ENCODE data around the gene PRKG1.

The PRKG1 gene

DNA sequence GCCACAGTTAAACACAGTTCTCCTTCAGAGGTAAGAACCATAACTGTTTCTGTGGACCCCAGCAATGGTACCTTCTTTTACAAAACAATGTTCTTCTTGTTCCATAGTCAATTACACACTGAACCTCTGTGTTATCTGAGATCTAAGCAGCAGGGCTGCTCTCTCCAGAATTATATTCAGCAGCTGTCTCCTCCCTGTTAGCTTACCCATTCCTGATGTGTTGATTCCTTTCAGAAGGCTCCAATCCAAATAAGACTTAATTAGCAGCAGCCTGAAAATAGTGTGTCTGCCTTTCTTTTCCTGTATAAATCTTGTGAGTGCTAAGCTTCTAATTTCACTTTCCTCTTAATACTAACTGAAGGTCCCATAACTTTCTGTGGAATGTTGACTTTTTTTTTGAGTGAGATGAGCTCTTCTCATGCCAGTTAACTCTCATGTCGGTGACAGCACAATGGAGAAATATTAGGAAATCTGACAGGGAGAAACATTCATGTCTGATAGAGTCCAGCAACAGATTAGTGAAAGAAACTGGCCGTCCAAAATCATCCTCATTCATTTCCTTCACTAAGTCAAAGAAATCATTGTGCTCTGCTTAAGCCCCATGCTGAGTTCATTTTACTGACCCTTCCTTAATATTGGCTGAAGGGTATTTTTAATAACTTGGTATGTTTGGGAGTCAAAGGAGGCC, 226.5 kb downstream of the PRKG1 start:
- Histone ChIP-seq H3K9me3 (ENCODE audit: insufficient read depth, low read length, severe bottlenecking) (no peaks in the 10 kb centered on the region), H2AFZ (ENCODE audit: low read depth, low read length) (no peak overlapping the region), H3K9ac (ENCODE audit: low read depth, low read length) (no peak overlapping the region), H3K4me2 (ENCODE audit: insufficient read depth, low read length) (no peak overlapping the region), H3K79me2 (ENCODE audit: insufficient read depth, low read length) (no peaks in the 10 kb centered on the region), H4K20me1 (ENCODE audit: insufficient read depth, low read length) (no peaks in the 10 kb centered on the region), H3K36me3 (ENCODE audit: insufficient read depth, low read length) (no peaks in the 10 kb centered on the region), H3K4me1 (ENCODE audit: insufficient read depth, low read length) (no peaks in the 10 kb centered on the region), H3K27me3 (ENCODE audit: insufficient read depth, low read length, poor library complexity) (no peaks in the 10 kb centered on the region), H3K4me3 (ENCODE audit: low read depth in 1 of 2, low read length in 2 of 2) (no peak overlapping the region), H3K27ac (ENCODE audit: low read length) (no peak overlapping the region)
- TF ChIP-seq, protein P1, sequence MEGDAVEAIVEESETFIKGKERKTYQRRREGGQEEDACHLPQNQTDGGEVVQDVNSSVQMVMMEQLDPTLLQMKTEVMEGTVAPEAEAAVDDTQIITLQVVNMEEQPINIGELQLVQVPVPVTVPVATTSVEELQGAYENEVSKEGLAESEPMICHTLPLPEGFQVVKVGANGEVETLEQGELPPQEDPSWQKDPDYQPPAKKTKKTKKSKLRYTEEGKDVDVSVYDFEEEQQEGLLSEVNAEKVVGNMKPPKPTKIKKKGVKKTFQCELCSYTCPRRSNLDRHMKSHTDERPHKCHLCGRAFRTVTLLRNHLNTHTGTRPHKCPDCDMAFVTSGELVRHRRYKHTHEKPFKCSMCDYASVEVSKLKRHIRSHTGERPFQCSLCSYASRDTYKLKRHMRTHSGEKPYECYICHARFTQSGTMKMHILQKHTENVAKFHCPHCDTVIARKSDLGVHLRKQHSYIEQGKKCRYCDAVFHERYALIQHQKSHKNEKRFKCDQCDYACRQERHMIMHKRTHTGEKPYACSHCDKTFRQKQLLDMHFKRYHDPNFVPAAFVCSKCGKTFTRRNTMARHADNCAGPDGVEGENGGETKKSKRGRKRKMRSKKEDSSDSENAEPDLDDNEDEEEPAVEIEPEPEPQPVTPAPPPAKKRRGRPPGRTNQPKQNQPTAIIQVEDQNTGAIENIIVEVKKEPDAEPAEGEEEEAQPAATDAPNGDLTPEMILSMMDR (IDR thresholded peaks at IDR 0.05; ENCODE audit: borderline replicate concordance, extremely low read depth, low read length, poor library complexity, severe bottlenecking) = no peak
- no peak for TF ChIP-seq EZH2 (IDR thresholded peaks at IDR 0.05; ENCODE audit: borderline replicate concordance, low read depth, low read length, severe bottlenecking)
- no peak for ATAC-seq (ENCODE audit: insufficient read depth, low read depth)
- no peak for DNase-seq

DNA sequence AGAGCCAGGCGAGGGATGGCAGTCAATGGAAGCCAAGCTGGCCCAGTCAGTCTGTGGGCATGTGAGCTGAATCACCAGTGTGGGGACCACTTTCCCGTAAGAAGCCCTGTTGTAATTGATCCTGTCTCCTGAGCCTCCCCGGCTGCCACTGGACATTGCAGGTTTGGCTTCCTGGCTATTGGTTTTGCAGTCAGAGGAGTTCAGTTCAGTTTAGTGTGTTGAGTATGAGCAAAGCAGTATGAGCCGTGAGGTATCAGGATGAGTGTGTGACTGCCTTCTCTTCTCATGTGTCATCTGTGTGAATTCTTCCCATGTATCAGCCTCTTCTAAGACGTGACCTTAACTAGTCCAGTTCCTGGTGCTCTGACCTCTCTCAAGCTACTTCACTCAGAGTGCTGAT, 227.4 kb downstream of the PRKG1 start:
- H3K4me2 ChIP-seq (ENCODE audit: insufficient read depth, low read length) = no peak overlapping the region
- H2AFZ ChIP-seq (ENCODE audit: low read depth, low read length) = no peak overlapping the region
- no peaks in the 10 kb centered on the region for H3K36me3 ChIP-seq (ENCODE audit: insufficient read depth, low read length)
- no peaks in the 10 kb centered on the region for H3K4me1 ChIP-seq (ENCODE audit: insufficient read depth, low read length)
- DNase-seq = no peak
- no peak overlapping the region for H3K4me3 ChIP-seq (ENCODE audit: low read depth in 1 of 2, low read length in 2 of 2)
- no peaks in the 10 kb centered on the region for H3K27me3 ChIP-seq (ENCODE audit: insufficient read depth, low read length, poor library complexity)
- H3K27ac ChIP-seq (ENCODE audit: low read length) = no peak overlapping the region
- ATAC-seq (ENCODE audit: insufficient read depth, low read depth) = no peak
- no peak overlapping the region for H3K9ac ChIP-seq (ENCODE audit: low read depth, low read length)
- H3K79me2 ChIP-seq (ENCODE audit: insufficient read depth, low read length) = no peaks in the 10 kb centered on the region
- no peaks in the 10 kb centered on the region for H4K20me1 ChIP-seq (ENCODE audit: insufficient read depth, low read length)
- no peaks in the 10 kb centered on the region for H3K9me3 ChIP-seq (ENCODE audit: insufficient read depth, low read length, severe bottlenecking)
- TF ChIP-seq, protein P1 (IDR thresholded peaks at IDR 0.05; ENCODE audit: borderline replicate concordance, extremely low read depth, low read length, poor library complexity, severe bottlenecking) = no peak
- TF ChIP-seq EZH2 (IDR thresholded peaks at IDR 0.05; ENCODE audit: borderline replicate concordance, low read depth, low read length, severe bottlenecking) = no peak

DNA sequence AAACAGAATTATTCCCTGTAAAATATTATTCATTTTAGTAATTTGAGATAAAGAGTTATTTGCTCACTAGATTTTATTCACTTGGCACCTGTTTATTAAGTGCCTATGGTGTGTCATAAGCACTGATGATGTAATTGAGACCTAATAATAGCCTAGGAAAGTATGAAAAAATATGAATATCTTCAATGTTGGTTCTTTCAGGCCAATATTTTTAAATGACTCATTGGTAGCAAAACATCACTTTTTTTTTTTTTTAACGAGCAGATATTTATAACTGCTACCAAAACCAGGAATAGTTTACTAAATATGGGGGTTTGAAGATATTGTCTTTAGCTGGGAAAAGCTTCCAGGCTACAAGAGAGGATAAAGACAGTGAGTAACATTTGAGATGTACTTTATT, 228.0 kb downstream of the PRKG1 start:
- TF ChIP-seq, protein P1 (IDR thresholded peaks at IDR 0.05; ENCODE audit: borderline replicate concordance, extremely low read depth, low read length, poor library complexity, severe bottlenecking) = no peak
- TF ChIP-seq EZH2 (IDR thresholded peaks at IDR 0.05; ENCODE audit: borderline replicate concordance, low read depth, low read length, severe bottlenecking) = no peak
- DNase-seq = no peak
- no peaks in the 10 kb centered on the region for H3K36me3 ChIP-seq (ENCODE audit: insufficient read depth, low read length)
- H3K9ac ChIP-seq (ENCODE audit: low read depth, low read length) = no peak overlapping the region
- no peak for ATAC-seq (ENCODE audit: insufficient read depth, low read depth)
- no peak overlapping the region for H2AFZ ChIP-seq (ENCODE audit: low read depth, low read length)
- no peak overlapping the region for H3K4me3 ChIP-seq (ENCODE audit: low read depth in 1 of 2, low read length in 2 of 2)
- no peaks in the 10 kb centered on the region for H4K20me1 ChIP-seq (ENCODE audit: insufficient read depth, low read length)
- no peaks in the 10 kb centered on the region for H3K9me3 ChIP-seq (ENCODE audit: insufficient read depth, low read length, severe bottlenecking)
- no peak overlapping the region for H3K27ac ChIP-seq (ENCODE audit: low read length)
- no peaks in the 10 kb centered on the region for H3K79me2 ChIP-seq (ENCODE audit: insufficient read depth, low read length)
- H3K4me1 ChIP-seq (ENCODE audit: insufficient read depth, low read length) = no peaks in the 10 kb centered on the region
- no peak overlapping the region for H3K4me2 ChIP-seq (ENCODE audit: insufficient read depth, low read length)
- no peaks in the 10 kb centered on the region for H3K27me3 ChIP-seq (ENCODE audit: insufficient read depth, low read length, poor library complexity)
